ENCODE measurements around the gene RPS17. TPM values are rescaled to one million over a fixed set of nuclear protein-coding genes. Genes with fewer than 3 reads are reported as not detected.
"Not testable (repeated sequence)": the region's sequence is repeated elsewhere in the genome, so short reads cannot be mapped to it uniquely, and the experiment has no call there.

The RPS17 gene
- total RNA-seq, 4 donors from 2014 or later = 1,547 to 2,112 (median 1,667) TPM

- H3K4me3 ChIP-seq; ATAC-seq; in situ Hi-C loops (cut with MboI; ENCODE audit: low sequenced_read_pairs in 4 of 4); H3K27me3 ChIP-seq; H3K4me1 ChIP-seq; H3K9me3 ChIP-seq; H3K27ac ChIP-seq; H3K36me3 ChIP-seq; DNase-seq; intact Hi-C loops (cut with DNase I; ENCODE audit: low total_unique reads): not testable (repeated sequence)
Measured at GRCh38 chr15:82497978-82498377, 42.3 kb downstream of the RPS17 start.

GRCh38 chr15:82488250-82488649 is 52.0 kb downstream of the RPS17 start:
- H3K27ac ChIP-seq; DNase-seq; H3K4me3 ChIP-seq; H3K36me3 ChIP-seq; H3K9me3 ChIP-seq; H3K4me1 ChIP-seq; in situ Hi-C loops (cut with MboI; ENCODE audit: low sequenced_read_pairs in 4 of 4); intact Hi-C loops (cut with DNase I; ENCODE audit: low total_unique reads); ATAC-seq; H3K27me3 ChIP-seq: not testable (repeated sequence)

GRCh38 chr15:82487045-82487444 is 53.2 kb downstream of the RPS17 start:
- H3K4me3 ChIP-seq; H3K27me3 ChIP-seq; in situ Hi-C loops (cut with MboI; ENCODE audit: low sequenced_read_pairs in 4 of 4); ATAC-seq; DNase-seq; H3K4me1 ChIP-seq; intact Hi-C loops (cut with DNase I; ENCODE audit: low total_unique reads); H3K27ac ChIP-seq; H3K36me3 ChIP-seq; H3K9me3 ChIP-seq: not testable (repeated sequence)

Other genes with a start within 250 kb of the RPS17 start
- gene GOLGA6L10, start 191.0 kb downstream of the RPS17 start, total RNA-seq = 1 to 10 TPM in 1 of 4 donors, under 1 TPM in 3; 0.41 to 1.5 (median 0.46) TPM
- gene GOLGA6L9, start 110.6 kb downstream of the RPS17 start, total RNA-seq = 1 to 10 TPM; 1.4 to 3.4 (median 1.8) TPM
- gene CPEB1, start 106.9 kb upstream of the RPS17 start, total RNA-seq = 1 to 10 TPM in 3 of 4 donors, under 1 TPM in 1; 0.69 to 3.9 (median 2.7) TPM
- gene AP3B2, start 169.4 kb upstream of the RPS17 start, total RNA-seq = under 1 TPM in 1 of 4 donors, not detected in 3; 0.32 TPM